Measurements from ENCODE around the gene HSP90AB1.

Gene HSP90AB1

DNA sequence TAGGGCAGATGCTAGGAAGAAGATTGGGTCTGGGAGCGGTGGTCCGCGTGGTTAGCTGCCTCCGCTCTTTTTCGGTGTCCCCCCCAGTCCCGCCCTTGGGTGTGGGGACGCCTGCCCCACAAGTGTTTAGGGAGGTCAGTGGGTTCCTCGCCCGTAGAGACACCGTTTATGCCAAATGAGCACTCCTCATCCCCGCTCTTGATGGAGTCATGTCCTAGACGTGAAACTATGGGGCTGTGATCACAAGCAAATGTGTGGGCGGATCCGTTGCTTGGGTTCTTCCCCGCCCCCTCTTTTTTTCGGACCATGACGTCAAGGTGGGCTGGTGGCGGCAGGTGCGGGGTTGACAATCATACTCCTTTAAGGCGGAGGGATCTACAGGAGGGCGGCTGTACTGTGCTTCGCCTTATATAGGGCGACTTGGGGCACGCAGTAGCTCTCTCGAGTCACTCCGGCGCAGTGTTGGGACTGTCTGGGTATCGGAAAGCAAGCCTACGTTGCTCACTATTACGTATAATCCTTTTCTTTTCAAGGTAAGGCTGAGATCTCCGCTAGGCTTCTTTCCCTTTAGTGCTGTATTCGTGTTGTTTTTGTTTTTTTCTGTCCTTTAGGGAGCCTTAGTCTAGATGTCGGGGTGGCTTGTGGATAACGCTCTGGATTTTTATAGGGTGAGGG is at the start of gene HSP90AB1:
HSP90AB1 (plus strand) TSS at position 439 of the 675 bp plus-strand sequence. CDS start 1,529 bp downstream, outside the sequence.
- DNase-seq (ENCODE audit: low spot score), result peak; percentile 99

DNA sequence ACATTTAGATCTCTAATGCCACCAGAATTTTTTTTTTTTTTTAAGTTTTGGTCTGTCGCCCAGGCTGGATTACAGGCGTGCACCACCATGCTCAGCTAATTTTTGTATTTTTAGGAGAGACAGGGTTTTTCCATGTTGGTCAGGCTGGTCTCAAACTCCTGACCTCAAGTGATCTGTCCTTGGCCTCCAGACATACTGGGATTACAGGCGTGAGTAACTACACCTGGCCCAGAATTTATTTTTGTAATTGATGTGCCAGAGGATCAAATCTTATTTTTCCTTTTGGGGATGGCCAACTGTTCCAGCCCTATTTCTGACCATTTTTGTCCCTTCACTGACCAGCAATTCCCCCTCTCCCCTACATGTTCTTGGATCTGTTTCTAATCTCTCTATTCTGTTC is 48.2 kb upstream of the HSP90AB1 start:
- no peak for DNase-seq (ENCODE audit: low spot score)

DNA sequence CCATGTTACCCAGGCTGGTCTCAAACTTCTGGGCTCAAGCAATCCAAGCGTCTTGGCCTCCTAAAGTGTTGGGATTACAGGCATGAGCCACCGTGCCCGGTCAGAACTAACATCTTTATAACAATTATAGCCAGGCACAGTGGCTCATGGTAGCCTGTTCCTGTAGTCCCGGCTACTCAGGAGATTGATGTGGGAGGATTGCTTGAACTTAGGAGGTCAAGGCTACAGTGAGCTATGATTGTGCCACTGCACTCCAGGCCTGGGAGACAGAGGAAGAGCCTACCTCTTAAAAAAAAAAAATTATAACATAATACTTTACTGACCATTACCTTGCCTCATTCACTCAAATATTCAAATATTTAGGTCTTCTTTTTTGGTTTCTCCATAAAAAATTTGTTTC is 47.0 kb upstream of the HSP90AB1 start:
- DNase-seq (ENCODE audit: low spot score), result no peak

DNA sequence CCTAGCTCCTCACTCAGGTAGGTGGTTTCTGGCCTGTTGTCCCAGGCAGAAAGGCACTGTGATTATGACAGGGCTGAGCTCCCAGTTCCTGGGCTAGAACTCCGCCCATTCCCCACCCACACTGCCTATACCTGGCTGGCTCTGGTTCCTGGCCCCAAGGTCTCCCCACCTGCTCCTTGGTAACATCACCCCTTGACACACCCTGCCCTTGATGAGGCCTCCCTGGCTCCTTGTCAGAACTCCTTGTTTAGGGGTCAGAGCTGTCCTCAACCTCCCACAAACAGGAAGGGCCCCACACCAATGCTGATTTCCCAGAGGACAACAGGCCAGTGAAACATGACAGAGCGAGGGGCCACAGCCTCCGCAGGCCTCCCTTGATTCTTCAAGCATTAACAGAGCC is 45.7 kb upstream of the HSP90AB1 start:
- no peak for DNase-seq (ENCODE audit: low spot score)

GRCh38 chr6:44201638-44202303 is 45.1 kb upstream of the HSP90AB1 start:
- DNase-seq (ENCODE audit: low spot score), result no peak

DNA sequence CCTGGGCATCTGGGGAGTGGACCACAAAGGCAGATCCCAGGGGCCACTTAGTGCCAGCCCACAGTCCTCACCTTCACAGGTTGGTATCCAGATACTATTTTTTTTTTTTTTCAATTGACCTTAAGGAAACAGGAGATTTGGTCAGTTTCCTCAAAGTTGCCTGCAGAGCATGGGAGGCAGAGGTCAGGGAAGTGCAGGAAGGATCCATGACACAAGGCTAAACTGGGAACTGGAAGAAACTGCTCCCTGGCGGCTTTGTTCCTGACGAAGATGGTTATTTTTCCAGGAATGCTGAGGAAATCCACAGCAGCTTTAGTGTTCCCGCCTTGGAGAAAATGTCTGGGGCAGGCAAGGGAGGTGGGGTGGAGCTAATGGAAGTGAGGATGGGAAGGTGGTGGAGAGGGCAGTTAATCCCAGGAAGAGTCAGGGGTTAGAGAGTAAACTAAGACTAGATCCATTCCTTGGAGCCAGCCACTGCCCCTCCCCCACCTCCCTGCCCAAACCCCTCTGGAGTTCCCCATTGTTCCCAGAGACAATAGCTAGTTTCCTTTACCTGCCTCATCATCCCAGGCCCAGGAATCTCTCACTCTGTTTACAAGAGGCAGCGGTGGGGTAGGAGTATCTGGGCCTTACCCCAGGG is 44.4 kb upstream of the HSP90AB1 start:
- no peak for DNase-seq (ENCODE audit: low spot score)

GRCh38 chr6:44202972-44203750 is 43.7 kb upstream of the HSP90AB1 start:
- DNase-seq (ENCODE audit: low spot score), result no peak

GRCh38 chr6:44203955-44204354 is 42.9 kb upstream of the HSP90AB1 start:
- DNase-seq (ENCODE audit: low spot score), result no peak

DNA sequence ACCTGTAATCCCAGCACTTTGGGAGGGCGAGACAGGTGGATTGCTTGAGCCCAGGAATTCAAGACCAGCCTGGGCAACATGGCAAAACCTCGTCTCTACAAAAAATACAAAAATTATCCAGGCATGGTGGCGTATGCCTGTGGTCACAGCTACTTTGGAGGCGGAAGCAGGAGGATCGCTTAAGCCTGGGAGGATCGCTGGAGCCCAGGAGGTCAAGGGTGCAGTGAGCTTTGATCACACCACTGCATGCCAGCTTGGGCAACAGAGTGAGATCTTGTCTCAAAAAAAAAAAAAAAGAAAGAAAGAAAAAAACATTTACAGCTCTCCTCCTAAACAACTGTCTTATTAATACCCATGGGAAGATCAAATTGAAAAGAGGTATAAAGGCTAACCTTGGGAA is 38.9 kb upstream of the HSP90AB1 start:
- no peak for DNase-seq (ENCODE audit: low spot score)

DNA sequence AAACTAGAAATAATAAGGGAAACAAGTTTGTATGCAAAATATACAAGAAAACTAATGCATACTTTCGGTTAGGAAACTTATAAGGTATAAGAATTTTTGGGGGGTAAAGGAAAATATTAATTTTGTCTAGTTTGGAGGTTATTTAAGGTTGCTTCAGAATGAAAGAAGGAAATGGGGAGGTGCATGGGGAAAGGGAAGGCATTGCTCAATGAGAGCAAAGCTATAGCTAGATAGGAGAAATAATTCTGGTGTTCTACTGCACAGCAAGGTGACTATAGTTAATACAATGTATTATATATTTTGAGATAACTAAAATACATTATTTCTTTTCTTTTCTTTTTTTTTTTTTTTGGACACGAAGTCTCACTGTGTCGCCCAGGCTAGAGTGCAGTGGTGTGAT is 35.6 kb upstream of the HSP90AB1 start:
- no peak for DNase-seq (ENCODE audit: low spot score)

DNA sequence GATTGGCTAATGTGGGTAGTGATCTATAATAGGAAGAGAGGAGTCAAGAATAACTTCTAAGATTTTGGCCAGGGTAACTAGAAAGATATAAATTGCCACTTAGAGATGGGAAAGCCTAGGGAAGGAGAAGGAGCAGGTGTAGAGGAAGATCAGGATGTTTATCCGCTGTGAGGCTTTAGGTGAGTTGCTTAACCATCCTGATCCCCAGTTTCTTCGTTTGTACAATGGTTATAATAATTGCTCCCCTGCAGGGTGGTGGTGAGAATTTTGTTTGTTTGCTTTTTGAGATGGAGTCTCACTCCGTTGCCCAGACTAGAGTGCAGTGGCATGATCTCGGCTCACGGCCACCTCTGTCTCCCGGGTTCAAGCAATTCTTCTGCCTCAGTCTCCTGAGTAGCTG is 32.6 kb upstream of the HSP90AB1 start:
- DNase-seq (ENCODE audit: low spot score), result no peak

- DNase-seq (ENCODE audit: low spot score), result peak; percentile 61
These were observed 30.1 kb upstream of the HSP90AB1 start, which contains the start of gene MYMX for GRCh38 chr6:44216677-44217331. Gene MYMX, plus strand, starts transcription at chr6:44216926. Its CDS starts 546 bp downstream, at chr6:44217472.

GRCh38 chr6:44217332-44218143 is 29.4 kb upstream of the HSP90AB1 start:
- peak; percentile 71 for DNase-seq (ENCODE audit: low spot score)

GRCh38 chr6:44219053-44219814 is 27.7 kb upstream of the HSP90AB1 start:
- DNase-seq (ENCODE audit: low spot score), result peak; percentile 65

- no peak for DNase-seq (ENCODE audit: low spot score)
These were observed 26.8 kb upstream of the HSP90AB1 start for GRCh38 chr6:44219815-44220784.

GRCh38 chr6:44220913-44221290 is 26.0 kb upstream of the HSP90AB1 start:
- DNase-seq (ENCODE audit: low spot score), result no peak

GRCh38 chr6:44221291-44221960 is 25.5 kb upstream of the HSP90AB1 start:
- peak; percentile 80 for DNase-seq (ENCODE audit: low spot score)

DNA sequence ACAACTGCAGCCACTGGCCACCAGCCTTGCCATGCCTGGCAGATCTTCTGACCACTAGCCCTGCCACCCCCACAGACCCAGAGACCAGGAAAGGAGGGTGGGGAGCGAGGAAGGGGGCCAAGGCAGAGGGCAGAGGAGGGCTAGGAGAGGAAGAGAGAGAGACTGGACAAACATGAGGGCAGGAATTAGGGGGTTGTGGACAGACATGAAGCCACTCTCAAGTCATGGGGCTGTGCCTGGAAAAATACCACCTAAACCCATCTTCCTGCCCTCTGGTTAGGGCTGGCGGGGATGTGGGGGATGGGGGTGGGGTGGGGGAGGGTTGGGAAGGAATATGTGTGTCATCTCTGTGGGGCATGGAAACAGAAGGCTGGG is 25.0 kb upstream of the HSP90AB1 start:
- no peak for DNase-seq (ENCODE audit: low spot score)

Data from cerebellar cortex (tissue), 1 donor.